Measurements from ENCODE around the gene DHX30. TPM values are rescaled to one million over a fixed set of nuclear protein-coding genes. Genes with fewer than 3 reads are reported as not detected.
A peak's percentile ranks its signal among the peaks of the same experiment; 100 is the strongest.

Gene DHX30
- total and polyA plus RNA-seq, 9 of the 15 experiments (the other 6 are each of a cell fraction or from before 2014, with no cell fraction given): 12.3 to 158 (median 79.0) TPM

GRCh38 chr3:47847801-47848518 lies 45.0 kb downstream of the DHX30 start:
- Histone ChIP-seq H3K4me3 (no peak overlapping the region), H3K9ac (ENCODE audit: insufficient read depth in 1 of 2, low read depth in 2 of 2, low read length in 2 of 2) (no peak overlapping the region), H2AFZ (ENCODE audit: low read depth, low read length) (no peak overlapping the region), H3K79me2 (ENCODE audit: control insufficient read depth, insufficient read depth, low read length) (no peaks in the 10 kb centered on the region; the same call in 2 of the 3 replicates), H3K36me3 (ENCODE audit: control insufficient read depth, insufficient read depth, low read length) (peaks cover 99% of the 10 kb centered on the region), H4K20me1 (replicated peaks; ENCODE audit: control insufficient read depth, insufficient read depth, low read length) (peaks cover 16% of the 10 kb centered on the region; the same call in 1 of the 2 replicates), H3K9me3 (replicated peaks; ENCODE audit: control insufficient read depth, insufficient read depth, low read depth, low read length) (no peaks in the 10 kb centered on the region), H3K4me2 (ENCODE audit: insufficient read depth, low read length) (no peak overlapping the region), H3K27me3 (ENCODE audit: control insufficient read depth in 2 of 2, insufficient read depth in 2 of 2, low read length in 2 of 2) (no peaks in the 10 kb centered on the region), H3K27ac (ENCODE audit: extremely low read depth, low read depth, low read length) (no peak overlapping the region), H3K9me1 (ENCODE audit: control insufficient read depth, insufficient read depth, low read length) (no peaks in the 10 kb centered on the region), H3K4me1 (replicated peaks in 1 of 2; ENCODE audit: control insufficient read depth in 2 of 2, insufficient read depth in 2 of 2, low read length in 2 of 2) (peaks cover 0 to 26% of the 10 kb centered on the region in 2 experiments; a peak in 1 of 5 replicates)
- DNase-seq (ENCODE audit: extremely low read depth in 1 of 4, low spot score in 3 of 4): no peak
- CTCF ChIA-PET (ENCODE audit: low intra/inter-chr PET ratio): no interaction called here
- BruUV-seq (replicated peaks): no TSS peak
- no peak for FAIRE-seq
- ATAC-seq: no peak
- 94% methylated on average over 19 of the region's 23 CpGs for WGBS (ENCODE audit: insufficient coverage, low coverage, missing lambda C conversion rate)
- intact Hi-C loops (cut with micrococcal nuclease) (no loop called here), in situ Hi-C loops (cut with MboI) (loop anchor here (25.0 kb wide), 1 partner anchor 1389 kb away; no protein-coding TSS in a partner anchor)
- TF ChIP-seq POLR2AphosphoS2 (IDR thresholded peaks at IDR 0.05; ENCODE audit: low read length): 0 out of 2 replicates have a peak, but pooled peaks have one; percentile 31
- no peak for TF ChIP-seq EP400 (IDR thresholded peaks at IDR 0.05)
- TF ChIP-seq SRSF3 (IDR thresholded peaks at IDR 0.05; ENCODE audit: insufficient read depth, low read length): no peak
- TF ChIP-seq NR2C1 (IDR thresholded peaks at IDR 0.05): no peak
- no peak for TF ChIP-seq NR2C1 (tag; IDR thresholded peaks at IDR 0.05)
- peak; percentile 32 for TF ChIP-seq POLR2A (conservative IDR thresholded peaks at IDR 0.05)
- no peak for TF ChIP-seq KDM4B (IDR thresholded peaks at IDR 0.05; ENCODE audit: borderline replicate concordance in 2 of 2, low read depth in 1 of 2)
- TF ChIP-seq HNRNPH1 (optimal IDR thresholded peaks at IDR 0.05; ENCODE audit: low read depth, low read length): no peak
- TF ChIP-seq MYNN (IDR thresholded peaks at IDR 0.05): 0 out of 2 replicates have a peak, but pooled peaks have one; percentile 28
- no peak for TF ChIP-seq MYNN (CRISPR knock-in tag; IDR thresholded peaks at IDR 0.05)
- TF ChIP-seq ZNF277 (CRISPR knock-in tag; IDR thresholded peaks at IDR 0.05; ENCODE audit: borderline replicate concordance): no peak
- 0 out of 2 replicates have a peak, but pooled peaks have one; percentile 8 for TF ChIP-seq CREB1 (IDR thresholded peaks at IDR 0.05)
- no peak for TF ChIP-seq CREB1 (CRISPR knock-in tag; IDR thresholded peaks at IDR 0.05)
- no peak for TF ChIP-seq PTRF (tag; IDR thresholded peaks at IDR 0.05)
- no peak for TF ChIP-seq CEBPB (tag; IDR thresholded peaks at IDR 0.05)
- TF ChIP-seq SRSF7 (optimal IDR thresholded peaks at IDR 0.05; ENCODE audit: low read depth, low read length): no peak
- TF ChIP-seq, protein P1, sequence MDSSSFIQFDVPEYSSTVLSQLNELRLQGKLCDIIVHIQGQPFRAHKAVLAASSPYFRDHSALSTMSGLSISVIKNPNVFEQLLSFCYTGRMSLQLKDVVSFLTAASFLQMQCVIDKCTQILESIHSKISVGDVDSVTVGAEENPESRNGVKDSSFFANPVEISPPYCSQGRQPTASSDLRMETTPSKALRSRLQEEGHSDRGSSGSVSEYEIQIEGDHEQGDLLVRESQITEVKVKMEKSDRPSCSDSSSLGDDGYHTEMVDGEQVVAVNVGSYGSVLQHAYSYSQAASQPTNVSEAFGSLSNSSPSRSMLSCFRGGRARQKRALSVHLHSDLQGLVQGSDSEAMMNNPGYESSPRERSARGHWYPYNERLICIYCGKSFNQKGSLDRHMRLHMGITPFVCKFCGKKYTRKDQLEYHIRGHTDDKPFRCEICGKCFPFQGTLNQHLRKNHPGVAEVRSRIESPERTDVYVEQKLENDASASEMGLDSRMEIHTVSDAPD (CRISPR knock-in tag; IDR thresholded peaks at IDR 0.05): no peak
- POLR2A ChIA-PET: interaction anchor here (0.6 kb wide), 1 partner anchor 271 kb away, joined by 3 read pairs; no protein-coding TSS in a partner anchor
